NT2/D1 (cell line): ENCODE measurements around the gene FPGS.

ENCODE experiments used
- SUZ12 ChIP-seq: IDR thresholded peaks from 2 replicates; pipeline ENCODE4 v1.6.1; 2011; ENCODE audit not compliant: insufficient read length, insufficient read depth; ENCODE audit errors: extremely low read depth
- YY1 ChIP-seq: IDR thresholded peaks from 2 replicates; pipeline ENCODE4 v1.6.1; 2011; ENCODE audit not compliant: insufficient read length, insufficient read depth
- ZNF274 ChIP-seq: IDR thresholded peaks from 2 replicates; pipeline ENCODE4 v1.6.1; 2011; ENCODE audit warnings: mild to moderate bottlenecking, low read depth, low read length

GRCh38 chr9:127838375-127839078 is 35.8 kb downstream of the FPGS start:
- TF ChIP-seq YY1 = no peak
- TF ChIP-seq ZNF274 = no peak
- TF ChIP-seq SUZ12 = no peak
